Neutrophil (primary cell): ENCODE results near the gene HHAT.

Source experiments
- H3K27ac ChIP-seq: fragments of 200-600 bp; sonication (generic); 2 replicates; pipeline ENCODE4 v1.5.1; 2016; ENCODE audit warnings: mild to moderate bottlenecking, moderate library complexity
- H3K27me3 ChIP-seq: fragments of 200-600 bp; sonication (generic); 2 replicates; pipeline ENCODE4 v1.6.0; 2016; ENCODE audit warnings: mild to moderate bottlenecking
- H3K36me3 ChIP-seq: fragments of 200-600 bp; sonication (generic); 2 replicates; pipeline ENCODE4 v1.5.1; 2017
- H3K4me1 ChIP-seq, 2 experiments: fragments of 200-600 bp in 1 of 2; sonication (generic) in 1 of 2; 1 replicate in 1 of 2; 2 replicates in 1 of 2; pipeline versions ENCODE4 v1.5.1 to v1.6.1; 2013 to 2016; ENCODE audit warnings: low read depth in 1 of 2, low read length in 1 of 2, mild to moderate bottlenecking in 1 of 2, moderate library complexity in 1 of 2; ENCODE audit not compliant: control insufficient read depth in 1 of 2, insufficient read depth in 1 of 2
- H3K4me3 ChIP-seq, 2 experiments: fragments of 200-600 bp in 1 of 2; sonication (generic) in 1 of 2; 1 replicate in 1 of 2; 2 replicates in 1 of 2; pipeline ENCODE4 v1.5.1; 2013 to 2016; ENCODE audit warnings: low read depth in 1 of 2, low read length in 1 of 2, mild to moderate bottlenecking in 1 of 2, moderate library complexity in 1 of 2
- H3K9me3 ChIP-seq: fragments of 200-600 bp; sonication (generic); 2 replicates; pipeline ENCODE4 v1.5.1; 2016
- CTCF ChIP-seq: fragments of 200-600 bp; sonication (generic); IDR thresholded peaks from 2 replicates; pipeline ENCODE4 v1.5.1; 2016; ENCODE audit warnings: antibody characterized with exemption

Gene HHAT

GRCh38 chr1:210457568-210457967 is 128.9 kb downstream of the HHAT start:
- TF ChIP-seq CTCF: no peak
- Histone ChIP-seq H3K27me3 (no peaks in the 10 kb centered on the region), H3K9me3 (no peaks in the 10 kb centered on the region), H3K4me1 (no peaks in the 10 kb centered on the region), H3K27ac (no peak overlapping the region), H3K4me3 (no peak overlapping the region), H3K36me3 (no peaks in the 10 kb centered on the region)

GRCh38 chr1:210464519-210465039 is 135.9 kb downstream of the HHAT start:
- no peak for TF ChIP-seq CTCF
- Histone ChIP-seq H3K36me3 (no peaks in the 10 kb centered on the region), H3K27me3 (no peaks in the 10 kb centered on the region), H3K4me3 (no peak overlapping the region), H3K27ac (no peak overlapping the region), H3K4me1 (no peaks in the 10 kb centered on the region), H3K9me3 (no peaks in the 10 kb centered on the region)

GRCh38 chr1:210465150-210465549 is 136.4 kb downstream of the HHAT start:
- no peak for TF ChIP-seq CTCF

GRCh38 chr1:210467440-210468043 is 138.8 kb downstream of the HHAT start:
- H3K27ac ChIP-seq: no peak overlapping the region
- no peak for TF ChIP-seq CTCF
- H3K27me3 ChIP-seq: no peaks in the 10 kb centered on the region
- H3K4me1 ChIP-seq: no peaks in the 10 kb centered on the region
- no peaks in the 10 kb centered on the region for H3K36me3 ChIP-seq
- no peaks in the 10 kb centered on the region for H3K9me3 ChIP-seq
- H3K4me3 ChIP-seq: no peak overlapping the region

More at GRCh38 chr1:210465150-210465549, 136.4 kb downstream of the HHAT start:
- H3K4me3 ChIP-seq: no peak overlapping the region
- no peaks in the 10 kb centered on the region for H3K27me3 ChIP-seq
- H3K4me1 ChIP-seq: no peaks in the 10 kb centered on the region
- no peaks in the 10 kb centered on the region for H3K36me3 ChIP-seq
- H3K27ac ChIP-seq: no peak overlapping the region
- H3K9me3 ChIP-seq: no peaks in the 10 kb centered on the region

- H3K27me3 ChIP-seq: no peaks in the 10 kb centered on the region
- no peaks in the 10 kb centered on the region for H3K9me3 ChIP-seq
- TF ChIP-seq CTCF: no peak
- no peak overlapping the region for H3K27ac ChIP-seq
- H3K4me1 ChIP-seq: no peaks in the 10 kb centered on the region
- H3K4me3 ChIP-seq: no peak overlapping the region
- H3K36me3 ChIP-seq: no peaks in the 10 kb centered on the region
These were observed 140.7 kb downstream of the HHAT start for GRCh38 chr1:210469441-210469840.
